Sigmoid colon (tissue), 4 donors: ENCODE data around the gene MRM2.

ENCODE experiments used
- CTCF ChIP-seq, 4 experiments: fragments of 450-650 bp in 3 of 4; fragments of 200-600 bp in 1 of 4; IDR thresholded peaks; one replicate each; pipeline ENCODE4 v1.5.1; 2016 to 2019; ENCODE audit warnings: antibody characterized with exemption in 4 of 4, mild to moderate bottlenecking in 3 of 4, moderate library complexity in 2 of 4
- POLR2AphosphoS5 ChIP-seq, 4 donors: sonication (generic); formaldehyde crosslinking; IDR thresholded peaks; one replicate each; pipeline ENCODE4 v1.6.1; 2017; ENCODE audit warnings: antibody characterized with exemption in 4 of 4

- TF ChIP-seq CTCF (IDR thresholded peaks at IDR 0.05) (no peak), POLR2AphosphoS5 (IDR thresholded peaks at IDR 0.05) (no peak)
Observed at GRCh38 chr7:2257046-2257551, 15.1 kb upstream of the MRM2 start.
